Neural cell (in vitro differentiated cells): Measurements from ENCODE around the gene ADAM30. TPM values are rescaled to one million over a fixed set of nuclear protein-coding genes. Genes with fewer than 3 reads are reported as not detected.
"Not testable (repeated sequence)": the region's sequence is repeated elsewhere in the genome, so short reads cannot be mapped to it uniquely, and the experiment has no call there.

Experiments used
- H2AFZ ChIP-seq: fragments of 200-600, 300-800 bp; sonication (generic), shearing (Covaris generic); 2 replicates; pipeline ENCODE4 v1.6.0; 2014; ENCODE audit warnings: low read depth, mild to moderate bottlenecking, antibody characterized with exemption, low read length, moderate library complexity
- H3F3A ChIP-seq: fragments of 200-600 bp; shearing (Covaris generic); 2 replicates; pipeline ENCODE4 v1.6.1; 2016; ENCODE audit warnings: mild to moderate bottlenecking, moderate library complexity, mixed read lengths, antibody characterized with exemption, low read length; ENCODE audit not compliant: insufficient read depth, poor library complexity, severe bottlenecking
- H3K27ac ChIP-seq: fragments of 200-600, 300-800 bp; sonication (generic), shearing (Covaris generic); 2 replicates; pipeline ENCODE4 v1.5.1; 2014; ENCODE audit warnings: mild to moderate bottlenecking, low read length, moderate library complexity
- H3K27me3 ChIP-seq: fragments of 300-800, 200-600 bp; sonication (generic), shearing (Covaris generic); 2 replicates; pipeline ENCODE4 v1.6.0; 2014; ENCODE audit warnings: mild to moderate bottlenecking, low read depth, low read length, moderate library complexity; ENCODE audit not compliant: insufficient read depth
- H3K36me3 ChIP-seq: fragments of 300-800, 200-600 bp; sonication (generic), shearing (Covaris generic); 2 replicates; pipeline ENCODE4 v1.5.1; 2014; ENCODE audit warnings: mild to moderate bottlenecking, antibody characterized with exemption, low read length, moderate library complexity; ENCODE audit not compliant: insufficient read depth
- H3K4me2 ChIP-seq: fragments of 300-800, 200-600 bp; sonication (generic), shearing (Covaris generic); 2 replicates; pipeline ENCODE4 v1.6.0; 2014; ENCODE audit warnings: mild to moderate bottlenecking, low read length
- H3K4me3 ChIP-seq: fragments of 300-800, 200-600 bp; sonication (generic), shearing (Covaris generic); 2 replicates; pipeline ENCODE4 v1.5.1; 2014; ENCODE audit warnings: mild to moderate bottlenecking, low read length, moderate library complexity
- H3K79me2 ChIP-seq: fragments of 200-600 bp; shearing (Covaris generic); replicated peaks from 2 replicates; pipeline ENCODE4 v1.6.0; 2014; ENCODE audit warnings: mild to moderate bottlenecking, low read length, moderate library complexity; ENCODE audit not compliant: insufficient read depth
- H3K9ac ChIP-seq: fragments of 300-800, 200-600 bp; sonication (generic), shearing (Covaris generic); 2 replicates; pipeline ENCODE4 v1.6.1; 2016; ENCODE audit warnings: mild to moderate bottlenecking, low read length, mixed read lengths
- H3K9me2 ChIP-seq: fragments of 200-600 bp; shearing (Covaris generic); 2 replicates; pipeline ENCODE4 v1.6.1; 2016; ENCODE audit warnings: mild to moderate bottlenecking, low read length, mixed read lengths; ENCODE audit not compliant: insufficient read depth
- H3K9me3 ChIP-seq: fragments of 200-600, 300-800 bp; sonication (generic), shearing (Covaris generic); 2 replicates; pipeline ENCODE4 v1.6.1; 2016; ENCODE audit warnings: mild to moderate bottlenecking, mixed run types, low read length, moderate library complexity, mixed read lengths
- H4K20me1 ChIP-seq: fragments of 200-600 bp; shearing (Covaris generic); 2 replicates; pipeline ENCODE4 v1.6.1; 2016; ENCODE audit warnings: mild to moderate bottlenecking, mixed run types; ENCODE audit not compliant: insufficient read depth
- EP300 ChIP-seq: fragments of 450-650 bp; conservative IDR thresholded peaks from 2 replicates; pipeline ENCODE4 v1.6.1; 2014; ENCODE audit warnings: antibody characterized with exemption, mild to moderate bottlenecking, moderate library complexity; ENCODE audit not compliant: poor library complexity, severe bottlenecking
- EZH2 ChIP-seq: fragments of 200-600, 300-800 bp; shearing (Covaris generic), sonication (generic); IDR thresholded peaks from 2 replicates; pipeline ENCODE4 v1.6.1; 2014; ENCODE audit warnings: antibody characterized with exemption, low read length, borderline replicate concordance, mild to moderate bottlenecking; ENCODE audit not compliant: insufficient read depth, poor library complexity, severe bottlenecking
- MXI1 ChIP-seq: fragments of 450-650 bp; conservative IDR thresholded peaks from 2 replicates; pipeline ENCODE4 v1.6.1; 2014; ENCODE audit warnings: antibody characterized with exemption, mild to moderate bottlenecking; ENCODE audit not compliant: poor library complexity, severe bottlenecking
- POLR2AphosphoS5 ChIP-seq: IDR thresholded peaks from 2 replicates; pipeline ENCODE4 v1.6.1; 2012
- RAD21 ChIP-seq: fragments of 450-650 bp; conservative IDR thresholded peaks from 2 replicates; pipeline ENCODE4 v1.6.1; 2014; ENCODE audit warnings: antibody characterized with exemption, mild to moderate bottlenecking, moderate library complexity
- SMC3 ChIP-seq: fragments of 450-650 bp; conservative IDR thresholded peaks from 2 replicates; pipeline ENCODE4 v1.6.1; 2014; ENCODE audit warnings: antibody characterized with exemption, mild to moderate bottlenecking, moderate library complexity; ENCODE audit not compliant: poor library complexity
- TAF1 ChIP-seq: IDR thresholded peaks from 2 replicates; pipeline ENCODE4 v1.6.1; 2012; ENCODE audit warnings: low read depth
- polyA plus RNA-seq: library from polyadenylated mRNA; depleted of rRNA; stranded (reverse); fragments of >200 nt; gene quantifications from 2 replicates; pipeline ENCODE4 v1.2.3, GENCODE V29; 2014
- TF ChIP-seq, protein P1 (sequence below): fragments of 450-650 bp; IDR thresholded peaks from 2 replicates; pipeline ENCODE4 v1.5.1; 2014; ENCODE audit warnings: antibody characterized with exemption, mild to moderate bottlenecking, moderate library complexity; ENCODE audit not compliant: poor library complexity, severe bottlenecking
- TF ChIP-seq, protein P2 (sequence below): IDR thresholded peaks from 2 replicates; pipeline ENCODE4 v1.6.1; 2012; ENCODE audit warnings: borderline replicate concordance

ADAM30 gene
- polyA plus RNA-seq, 1 donor from 2014 or later, result not detected

- no peak overlapping the region for H2AFZ ChIP-seq
Measured at GRCh38 chr1:119858126-119858525, 38.2 kb downstream of the ADAM30 start.

DNA sequence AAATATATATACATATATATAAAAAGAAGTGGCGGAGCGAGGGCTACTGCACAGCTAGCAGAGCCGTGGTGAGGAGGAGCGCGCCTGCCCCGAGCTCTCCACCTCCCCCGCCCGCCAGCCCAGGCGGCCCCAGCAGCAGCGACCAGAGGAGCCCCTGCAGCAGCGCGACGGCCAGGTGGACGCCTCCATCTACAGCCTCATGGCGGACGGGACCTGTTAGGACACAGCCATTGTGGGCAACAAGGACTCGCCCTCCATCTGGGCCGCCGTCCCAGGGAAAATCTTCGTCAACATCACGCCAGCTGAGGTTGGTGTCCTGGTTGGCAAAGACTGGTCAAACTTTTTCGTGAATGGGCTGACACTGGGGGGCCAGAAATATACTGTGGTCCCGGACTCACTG, 43.2 kb downstream of the ADAM30 start:
- Histone ChIP-seq H2AFZ (no peak overlapping the region), H3K9ac (no peak overlapping the region), H3K27me3 (no peaks in the 10 kb centered on the region), H3K4me2 (no peak overlapping the region), H3F3A (no peaks in the 10 kb centered on the region), H3K79me2 (no peaks in the 10 kb centered on the region), H3K27ac (no peak overlapping the region), H3K36me3 (no peaks in the 10 kb centered on the region), H4K20me1 (no peaks in the 10 kb centered on the region), H3K9me2 (no peaks in the 10 kb centered on the region), H3K4me3 (no peak overlapping the region), H3K9me3 (no peaks in the 10 kb centered on the region)
- no peak for TF ChIP-seq MXI1
- no peak for TF ChIP-seq TAF1
- no peak for TF ChIP-seq EP300
- TF ChIP-seq POLR2AphosphoS5, result no peak
- TF ChIP-seq SMC3, result no peak
- TF ChIP-seq, protein P1, sequence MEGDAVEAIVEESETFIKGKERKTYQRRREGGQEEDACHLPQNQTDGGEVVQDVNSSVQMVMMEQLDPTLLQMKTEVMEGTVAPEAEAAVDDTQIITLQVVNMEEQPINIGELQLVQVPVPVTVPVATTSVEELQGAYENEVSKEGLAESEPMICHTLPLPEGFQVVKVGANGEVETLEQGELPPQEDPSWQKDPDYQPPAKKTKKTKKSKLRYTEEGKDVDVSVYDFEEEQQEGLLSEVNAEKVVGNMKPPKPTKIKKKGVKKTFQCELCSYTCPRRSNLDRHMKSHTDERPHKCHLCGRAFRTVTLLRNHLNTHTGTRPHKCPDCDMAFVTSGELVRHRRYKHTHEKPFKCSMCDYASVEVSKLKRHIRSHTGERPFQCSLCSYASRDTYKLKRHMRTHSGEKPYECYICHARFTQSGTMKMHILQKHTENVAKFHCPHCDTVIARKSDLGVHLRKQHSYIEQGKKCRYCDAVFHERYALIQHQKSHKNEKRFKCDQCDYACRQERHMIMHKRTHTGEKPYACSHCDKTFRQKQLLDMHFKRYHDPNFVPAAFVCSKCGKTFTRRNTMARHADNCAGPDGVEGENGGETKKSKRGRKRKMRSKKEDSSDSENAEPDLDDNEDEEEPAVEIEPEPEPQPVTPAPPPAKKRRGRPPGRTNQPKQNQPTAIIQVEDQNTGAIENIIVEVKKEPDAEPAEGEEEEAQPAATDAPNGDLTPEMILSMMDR, result no peak
- TF ChIP-seq, protein P2, sequence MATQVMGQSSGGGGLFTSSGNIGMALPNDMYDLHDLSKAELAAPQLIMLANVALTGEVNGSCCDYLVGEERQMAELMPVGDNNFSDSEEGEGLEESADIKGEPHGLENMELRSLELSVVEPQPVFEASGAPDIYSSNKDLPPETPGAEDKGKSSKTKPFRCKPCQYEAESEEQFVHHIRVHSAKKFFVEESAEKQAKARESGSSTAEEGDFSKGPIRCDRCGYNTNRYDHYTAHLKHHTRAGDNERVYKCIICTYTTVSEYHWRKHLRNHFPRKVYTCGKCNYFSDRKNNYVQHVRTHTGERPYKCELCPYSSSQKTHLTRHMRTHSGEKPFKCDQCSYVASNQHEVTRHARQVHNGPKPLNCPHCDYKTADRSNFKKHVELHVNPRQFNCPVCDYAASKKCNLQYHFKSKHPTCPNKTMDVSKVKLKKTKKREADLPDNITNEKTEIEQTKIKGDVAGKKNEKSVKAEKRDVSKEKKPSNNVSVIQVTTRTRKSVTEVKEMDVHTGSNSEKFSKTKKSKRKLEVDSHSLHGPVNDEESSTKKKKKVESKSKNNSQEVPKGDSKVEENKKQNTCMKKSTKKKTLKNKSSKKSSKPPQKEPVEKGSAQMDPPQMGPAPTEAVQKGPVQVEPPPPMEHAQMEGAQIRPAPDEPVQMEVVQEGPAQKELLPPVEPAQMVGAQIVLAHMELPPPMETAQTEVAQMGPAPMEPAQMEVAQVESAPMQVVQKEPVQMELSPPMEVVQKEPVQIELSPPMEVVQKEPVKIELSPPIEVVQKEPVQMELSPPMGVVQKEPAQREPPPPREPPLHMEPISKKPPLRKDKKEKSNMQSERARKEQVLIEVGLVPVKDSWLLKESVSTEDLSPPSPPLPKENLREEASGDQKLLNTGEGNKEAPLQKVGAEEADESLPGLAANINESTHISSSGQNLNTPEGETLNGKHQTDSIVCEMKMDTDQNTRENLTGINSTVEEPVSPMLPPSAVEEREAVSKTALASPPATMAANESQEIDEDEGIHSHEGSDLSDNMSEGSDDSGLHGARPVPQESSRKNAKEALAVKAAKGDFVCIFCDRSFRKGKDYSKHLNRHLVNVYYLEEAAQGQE, result no peak
- TF ChIP-seq EZH2, result no peak
- no peak for TF ChIP-seq RAD21

More at GRCh38 chr1:119858126-119858525, 38.2 kb downstream of the ADAM30 start:
- Histone ChIP-seq H3K4me3 (no peak overlapping the region), H3K27me3 (no peaks in the 10 kb centered on the region), H3F3A (no peaks in the 10 kb centered on the region), H3K27ac (no peak overlapping the region), H3K9ac (no peak overlapping the region), H4K20me1 (no peaks in the 10 kb centered on the region), H3K9me2 (no peaks in the 10 kb centered on the region), H3K79me2 (no peaks in the 10 kb centered on the region), H3K4me2 (no peak overlapping the region), H3K36me3 (no peaks in the 10 kb centered on the region), H3K9me3 (no peaks in the 10 kb centered on the region)
- TF ChIP-seq RAD21 (no peak), MXI1 (no peak), EZH2 (no peak), POLR2AphosphoS5 (no peak), TAF1 (no peak), EP300 (no peak), SMC3 (no peak)
- TF ChIP-seq, protein P1, result no peak
- TF ChIP-seq, protein P2, result no peak

- not testable (repeated sequence) for H3K9ac ChIP-seq, H3K27me3 ChIP-seq, H4K20me1 ChIP-seq, H3F3A ChIP-seq, H3K4me2 ChIP-seq, H3K9me2 ChIP-seq, H3K4me3 ChIP-seq, H3K9me3 ChIP-seq, H3K36me3 ChIP-seq, H3K27ac ChIP-seq, H2AFZ ChIP-seq, H3K79me2 ChIP-seq
Measured at GRCh38 chr1:119844206-119844605, 52.1 kb downstream of the ADAM30 start.
